GM21529 (cell line): Measurements from ENCODE around the gene DISC1.
"Not testable (repeated sequence)": the region's sequence is repeated elsewhere in the genome, so short reads cannot be mapped to it uniquely, and the experiment has no call there.

Experiments
- ATAC-seq: cut with Tn5 transposase; IDR thresholded peaks from one replicate; pipeline ENCODE4 v1.9.1; 2021; ENCODE audit not compliant: unreplicated experiment

DISC1 gene

DNA sequence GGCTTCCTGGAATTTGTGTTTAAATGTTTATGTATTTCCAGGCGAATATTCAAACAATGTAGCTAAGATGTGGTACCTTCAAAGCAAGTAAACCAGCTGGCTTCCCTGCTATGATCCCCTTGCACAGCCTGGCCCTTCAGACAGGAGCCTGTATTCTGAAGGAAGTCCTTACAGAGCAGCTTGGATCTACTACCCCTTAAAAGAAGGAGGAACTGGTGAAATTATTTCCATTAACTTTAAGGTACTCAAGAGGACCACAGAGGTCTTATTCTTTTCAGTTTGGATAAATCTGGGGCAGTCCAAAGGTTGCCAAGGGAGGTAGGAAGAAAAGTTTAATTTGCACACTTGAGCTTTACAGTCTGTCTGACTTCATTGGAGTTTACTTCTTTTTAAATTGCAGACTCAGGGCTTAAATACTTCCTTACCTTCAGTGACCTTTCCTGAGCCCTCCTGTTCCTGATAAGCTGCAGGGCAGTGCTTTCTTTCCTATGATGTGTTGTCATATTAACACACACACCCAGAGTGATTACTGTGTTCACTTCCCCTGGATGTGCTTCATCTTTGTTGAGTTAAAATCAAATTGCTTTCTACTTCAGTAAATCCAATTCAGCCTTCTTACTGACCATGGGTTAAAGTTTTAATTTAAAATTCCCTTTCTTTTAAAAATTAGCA lies 40.5 kb downstream of the DISC1 start:
- no peak for ATAC-seq

DNA sequence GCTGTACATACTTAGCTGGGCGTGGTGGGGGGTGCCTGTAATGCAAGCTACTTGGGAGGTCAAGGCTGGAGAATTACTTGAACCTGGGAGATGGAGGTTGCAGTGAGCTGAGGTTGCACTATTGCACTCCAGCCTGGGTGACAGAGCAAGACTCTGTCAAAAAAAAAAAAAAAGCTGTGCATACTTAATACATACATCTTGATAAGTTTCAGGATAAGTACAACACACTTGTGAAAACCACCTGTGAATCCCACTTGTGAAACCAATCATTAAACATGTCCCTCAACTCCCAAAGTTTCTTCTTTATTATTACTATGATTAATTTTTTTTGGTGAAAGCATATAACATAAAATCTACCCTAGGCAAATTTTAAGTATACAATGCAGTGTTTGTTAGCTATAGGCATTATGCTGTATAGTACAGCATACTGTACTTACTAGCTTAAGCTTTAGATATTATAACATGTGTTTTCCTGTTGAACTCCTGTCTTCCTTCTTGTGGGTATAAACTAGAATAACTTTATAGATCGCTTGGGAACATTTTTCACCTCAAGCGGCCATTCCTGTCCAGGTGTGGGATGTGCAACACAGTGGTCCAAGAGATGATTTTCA lies 41.4 kb downstream of the DISC1 start:
- no peak for ATAC-seq

DNA sequence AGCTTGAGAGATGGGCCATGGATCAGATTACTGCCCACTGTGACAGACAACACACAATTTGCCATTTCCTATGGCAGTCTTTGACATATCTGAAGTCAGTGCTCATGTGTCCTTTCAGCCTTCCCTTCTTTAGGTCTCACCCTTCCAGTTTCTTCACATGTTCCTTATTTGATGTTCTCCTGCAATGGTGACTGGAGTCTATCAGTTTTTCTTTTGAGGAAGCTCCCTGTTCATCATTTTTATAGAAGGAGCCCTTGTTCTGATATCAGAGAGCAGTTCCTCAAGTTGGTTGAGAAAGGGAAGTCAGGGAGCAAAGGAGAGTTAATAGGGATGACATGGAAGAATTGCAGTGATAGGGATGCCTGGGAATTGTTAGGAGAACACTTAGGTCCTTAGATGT lies 42.2 kb downstream of the DISC1 start:
- ATAC-seq = no peak

DNA sequence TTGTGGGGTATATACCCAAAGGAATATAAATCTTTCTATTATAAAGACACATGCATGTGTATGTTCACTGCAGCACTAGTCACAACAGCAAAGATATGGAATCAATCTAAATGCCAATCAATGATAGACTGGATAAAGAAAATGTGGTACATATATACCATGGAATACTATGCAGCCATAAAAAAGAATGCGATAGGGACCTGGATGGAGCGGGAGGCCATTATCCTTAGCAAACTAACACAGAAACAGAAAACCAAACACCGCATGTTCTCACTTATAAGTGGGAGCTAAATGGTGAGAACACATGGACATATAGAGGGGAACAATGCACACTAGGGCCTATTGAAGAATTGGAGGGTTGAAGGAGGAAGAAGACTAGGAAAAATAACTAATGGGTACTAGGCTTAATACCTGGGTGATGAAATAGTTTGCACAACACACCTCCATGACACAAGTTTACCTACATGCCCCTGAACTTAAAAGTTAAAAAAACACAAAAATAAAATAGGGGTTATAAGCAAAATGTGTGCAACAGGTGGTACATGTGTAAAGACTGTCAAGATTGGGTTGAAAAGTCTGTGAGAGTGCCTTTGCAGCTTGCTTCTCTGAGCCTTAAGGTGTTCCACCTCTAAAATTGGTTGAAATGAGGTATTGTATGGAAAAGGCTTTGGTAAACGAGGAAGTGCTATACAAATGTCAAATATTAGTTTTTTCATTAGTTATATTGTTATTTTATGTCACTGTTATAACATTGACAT lies 43.5 kb downstream of the DISC1 start:
- ATAC-seq = not testable (repeated sequence)

GRCh38 chr1:231670755-231671154 lies 44.2 kb downstream of the DISC1 start:
- ATAC-seq = no peak

DNA sequence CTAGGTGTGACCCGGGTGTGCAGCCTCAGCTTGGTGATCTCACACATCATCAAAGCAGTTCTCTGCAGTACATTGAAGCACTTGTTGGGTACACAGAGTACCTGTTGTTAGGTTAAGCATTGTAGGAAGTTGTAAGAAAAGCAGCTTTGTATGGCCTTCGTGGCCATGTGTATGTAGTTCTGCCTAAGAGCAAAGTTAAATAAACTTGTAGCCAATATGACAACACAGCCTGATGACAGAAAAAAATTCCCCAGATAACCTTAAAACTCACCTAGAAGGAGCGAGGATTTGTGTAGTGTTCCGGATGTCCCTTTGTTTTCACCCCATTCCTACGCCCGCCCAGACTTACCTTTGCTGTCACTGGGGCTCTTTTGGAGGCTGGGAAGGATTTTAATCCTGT lies 48.0 kb downstream of the DISC1 start:
- no peak for ATAC-seq

DNA sequence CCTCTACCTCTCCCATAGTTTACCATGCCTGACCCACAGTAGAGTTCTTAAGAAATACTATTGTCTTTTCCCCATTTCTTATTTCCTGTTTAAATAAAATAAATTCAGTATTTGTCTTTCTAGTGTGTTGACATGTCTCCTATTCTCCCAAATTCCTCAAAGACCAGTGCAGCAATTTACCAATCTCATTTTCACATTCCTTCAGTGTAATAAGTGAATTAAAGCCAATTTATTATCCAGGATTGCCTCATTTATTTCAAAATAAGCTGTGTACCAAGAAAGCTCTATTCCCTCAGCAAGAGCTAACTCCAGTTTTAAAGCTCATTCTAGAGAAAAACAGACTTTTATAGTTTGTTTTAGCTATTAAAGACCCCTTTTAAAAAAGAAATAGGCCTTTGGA lies 49.9 kb downstream of the DISC1 start:
- ATAC-seq = no peak

GRCh38 chr1:231677442-231677841 lies 50.9 kb downstream of the DISC1 start:
- no peak for ATAC-seq

DNA sequence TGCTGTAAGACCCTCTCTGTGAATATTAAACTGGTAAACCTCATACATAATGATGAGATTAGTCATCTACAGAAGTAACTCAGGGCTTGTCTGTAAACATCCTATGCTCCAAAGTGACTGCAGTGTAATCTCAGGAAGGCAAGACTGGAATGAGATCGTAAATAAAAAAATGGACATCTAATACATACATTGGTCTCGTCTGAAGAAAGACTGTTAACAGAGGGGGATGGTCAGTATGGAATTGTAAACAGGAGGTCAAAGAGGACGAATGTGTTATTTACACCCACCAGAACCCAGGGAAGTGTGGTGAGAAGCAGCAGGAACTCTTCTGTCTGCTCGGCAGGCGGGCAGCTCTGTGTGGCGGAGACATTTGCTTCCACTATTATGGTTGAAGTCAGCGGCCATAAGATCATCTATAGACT lies 51.4 kb downstream of the DISC1 start:
- no peak for ATAC-seq

- ATAC-seq = no peak
These were observed 52.5 kb downstream of the DISC1 start for GRCh38 chr1:231679109-231679508.

GRCh38 chr1:231681006-231681405 lies 54.4 kb downstream of the DISC1 start:
- no peak for ATAC-seq

GRCh38 chr1:231682779-231683178 lies 56.2 kb downstream of the DISC1 start:
- ATAC-seq = no peak

- no peak for ATAC-seq
These were observed 57.0 kb downstream of the DISC1 start for GRCh38 chr1:231683439-231684165.

- ATAC-seq = no peak
These were observed 58.0 kb downstream of the DISC1 start for GRCh38 chr1:231684356-231685244.

- no peak for ATAC-seq
These were observed 59.8 kb downstream of the DISC1 start for GRCh38 chr1:231686384-231686783.

- ATAC-seq = no peak
These were observed 62.4 kb downstream of the DISC1 start for GRCh38 chr1:231688989-231689388.

GRCh38 chr1:231690059-231690458 lies 63.5 kb downstream of the DISC1 start:
- no peak for ATAC-seq

DNA sequence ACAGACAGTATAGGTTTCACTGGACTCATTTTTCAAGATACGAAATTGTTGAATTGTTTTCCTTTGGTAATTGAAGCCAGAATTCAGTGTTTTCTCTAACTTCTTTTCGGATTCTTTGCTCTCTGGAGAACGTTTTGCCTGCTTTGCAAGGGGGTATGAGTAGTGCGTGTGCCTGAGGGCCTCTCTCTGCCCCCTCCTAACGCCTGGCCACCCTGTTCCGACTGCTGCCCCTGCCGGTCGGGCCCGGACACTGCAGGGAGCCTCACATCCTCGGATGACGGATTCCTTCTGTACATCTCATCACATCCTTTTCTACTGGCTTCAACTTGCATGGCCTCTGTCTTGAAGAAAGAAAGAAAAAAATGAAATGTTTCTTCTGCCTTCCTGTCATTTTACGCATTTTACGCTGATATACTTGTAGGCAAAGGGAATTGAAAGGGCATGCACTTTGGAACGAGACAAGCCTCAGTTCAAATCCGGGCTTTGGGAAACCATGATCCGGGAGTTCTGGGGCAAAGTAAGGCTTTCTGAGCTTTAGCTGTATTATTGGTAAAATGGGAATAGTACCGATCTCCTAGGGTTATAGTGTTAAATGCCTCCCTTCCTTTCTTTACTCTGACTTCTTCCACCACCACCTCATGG lies 65.1 kb downstream of the DISC1 start:
- ATAC-seq = no peak

DNA sequence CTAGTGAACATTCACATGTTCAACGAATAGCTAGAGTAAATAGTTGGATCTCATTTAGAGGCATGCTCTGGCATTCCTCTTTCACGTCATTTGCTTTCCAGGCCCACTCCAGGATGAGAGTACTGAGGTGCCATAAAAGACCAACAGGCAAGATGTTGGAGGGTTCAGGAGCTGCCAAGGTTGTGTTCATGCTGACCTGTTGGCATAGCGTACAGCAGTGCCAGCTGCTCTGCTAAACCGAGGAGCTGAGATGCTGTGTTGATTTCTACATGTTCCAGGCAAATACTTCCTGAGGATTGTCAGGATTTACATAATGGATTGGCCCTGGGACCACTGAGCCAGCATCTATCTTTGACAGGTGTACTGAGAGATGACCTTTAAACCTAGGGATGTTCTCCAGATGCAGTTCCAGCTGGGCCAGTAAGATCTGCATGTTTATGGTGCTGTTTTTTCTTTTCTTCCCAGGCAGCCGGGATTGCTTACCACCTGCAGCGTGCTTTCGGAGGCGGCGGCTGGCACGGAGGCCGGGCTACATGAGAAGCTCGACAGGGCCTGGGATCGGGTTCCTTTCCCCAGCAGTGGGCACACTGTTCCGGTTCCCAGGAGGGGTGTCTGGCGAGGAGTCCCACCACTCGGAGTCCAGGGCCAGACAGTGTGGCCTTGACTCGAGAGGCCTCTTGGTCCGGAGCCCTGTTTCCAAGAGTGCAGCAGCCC lies 66.9 kb downstream of the DISC1 start:
- ATAC-seq = no peak

- no peak for ATAC-seq
These were observed 67.5 kb downstream of the DISC1 start for GRCh38 chr1:231694075-231694431.
